Suprapubic skin (tissue), 4 donors: ENCODE measurements around the gene KDM6B. TPM values are rescaled to one million over a fixed set of nuclear protein-coding genes. Genes with fewer than 3 reads are reported as not detected.

ENCODE experiments used
- total RNA-seq, 4 donors: library from RNA; depleted of rRNA; stranded (reverse); fragments of >200 nt; gene quantifications; one replicate each; pipeline ENCODE4 v1.1.0, GENCODE V29; 2016

The KDM6B gene
- total RNA-seq, 4 donors from 2014 or later: 21.4 to 31.0 (median 26.7) TPM

Other genes with a start within 250 kb of the KDM6B start
- 100 to 1,000 TPM in 2 of 4 donors, 10 to 100 TPM in 2; 68.0 to 140 (median 102) TPM for gene SOX15, start 244.1 kb upstream of the KDM6B start, total RNA-seq
- gene FXR2, start 219.3 kb upstream of the KDM6B start, total RNA-seq: 10 to 100 TPM; 21.0 to 25.6 (median 22.5) TPM
- gene SAT2, start 206.4 kb upstream of the KDM6B start, total RNA-seq: 10 to 100 TPM; 28.7 to 58.8 (median 39.9) TPM
- not detected for gene SHBG, start 204.1 kb upstream of the KDM6B start, total RNA-seq
- gene ATP1B2, start 183.3 kb upstream of the KDM6B start, total RNA-seq: 1 to 10 TPM in 1 of 4 donors, under 1 TPM in 3; 0.49 to 4.2 (median 0.74) TPM
- gene TP53, start 146.7 kb upstream of the KDM6B start, total RNA-seq: 10 to 100 TPM; 37.2 to 77.2 (median 65.2) TPM
- 1 to 10 TPM; 3.9 to 7.6 (median 5.5) TPM for gene WRAP53, start 145.7 kb upstream of the KDM6B start, total RNA-seq
- gene EFNB3, start 129.0 kb upstream of the KDM6B start, total RNA-seq: 1 to 10 TPM; 6.2 to 9.2 (median 9.0) TPM
- gene DNAH2, start 116.5 kb upstream of the KDM6B start, total RNA-seq: under 1 TPM in 2 of 4 donors, not detected in 2; 0.08 to 0.19 TPM
- 1 to 10 TPM; 4.2 to 7.6 (median 5.1) TPM for gene TMEM88, start 20.8 kb downstream of the KDM6B start, total RNA-seq
- 10 to 100 TPM; 46.2 to 90.6 (median 47.6) TPM for gene NAA38, start 23.3 kb downstream of the KDM6B start, total RNA-seq
- gene CYB5D1, start 23.8 kb downstream of the KDM6B start, total RNA-seq: 10 to 100 TPM in 1 of 4 donors, 1 to 10 TPM in 3; 7.1 to 10.8 (median 9.8) TPM
- gene CHD3, start 54.6 kb downstream of the KDM6B start, total RNA-seq: 10 to 100 TPM; 42.1 to 76.0 (median 67.7) TPM
- 10 to 100 TPM; 51.1 to 66.3 (median 57.3) TPM for gene RNF227, start 82.1 kb downstream of the KDM6B start, total RNA-seq
- 1 to 10 TPM in 3 of 4 donors, not detected in 1; 1.9 to 7.5 (median 2.4) TPM for gene KCNAB3, start 95.6 kb downstream of the KDM6B start, total RNA-seq
- 10 to 100 TPM; 39.4 to 64.1 (median 46.2) TPM for gene TRAPPC1, start 97.7 kb downstream of the KDM6B start, total RNA-seq
- 10 to 100 TPM; 23.7 to 57.0 (median 30.8) TPM for gene CNTROB, start 98.0 kb downstream of the KDM6B start, total RNA-seq
- gene GUCY2D, start 168.4 kb downstream of the KDM6B start, total RNA-seq: not detected
- 100 to 1,000 TPM in 1 of 4 donors, 10 to 100 TPM in 3; 44.8 to 156 (median 78.1) TPM for gene ALOX15B, start 204.8 kb downstream of the KDM6B start, total RNA-seq